ENCODE measurements around the gene PTPN18.

- TF ChIP-seq GATA2 (IDR thresholded peaks at IDR 0.05; ENCODE audit: low read depth, low read length) (no peak), GATA3 (IDR thresholded peaks at IDR 0.05; ENCODE audit: low read depth, low read length) (no peak)
Observed at GRCh38 chr2:130393318-130393910, 37.6 kb downstream of the PTPN18 start.
